Stimulated activated naive CD4-positive, alpha-beta T cell treated with Interleukin-2 at 50 U/mL for 16 hours (primary cell): ENCODE measurements around the gene CORO7.

Source experiments
- DNase-seq: peaks from one replicate; lab custom pipeline; 2025; lab: John Stamatoyannopoulos, UW

Gene CORO7

GRCh38 chr16:4383591-4384444, 32.6 kb downstream of the CORO7 start:
- no peak for DNase-seq

- DNase-seq, result no peak
Measured at GRCh38 chr16:4382795-4383357, 33.5 kb downstream of the CORO7 start.

GRCh38 chr16:4381935-4382794, 34.2 kb downstream of the CORO7 start:
- DNase-seq, result no peak

GRCh38 chr16:4381072-4381934, 35.1 kb downstream of the CORO7 start:
- DNase-seq, result no peak

- no peak for DNase-seq
Measured at GRCh38 chr16:4380119-4381063, 36.0 kb downstream of the CORO7 start.

- DNase-seq, result no peak
Measured at GRCh38 chr16:4378999-4379690, 37.3 kb downstream of the CORO7 start.

GRCh38 chr16:4378161-4378666, 38.2 kb downstream of the CORO7 start:
- DNase-seq, result no peak

GRCh38 chr16:4377573-4378154, 38.7 kb downstream of the CORO7 start:
- DNase-seq, result no peak

- no peak for DNase-seq
Measured at GRCh38 chr16:4376893-4377572, 39.4 kb downstream of the CORO7 start.

GRCh38 chr16:4376126-4376892, 40.1 kb downstream of the CORO7 start:
- DNase-seq, result no peak

- DNase-seq, result no peak
Measured at GRCh38 chr16:4375717-4376116, 40.7 kb downstream of the CORO7 start.

GRCh38 chr16:4373909-4374742, 42.3 kb downstream of the CORO7 start:
- no peak for DNase-seq

- no peak for DNase-seq
Measured at GRCh38 chr16:4373356-4373908, 43.0 kb downstream of the CORO7 start.

GRCh38 chr16:4372578-4373355, 43.6 kb downstream of the CORO7 start:
- no peak for DNase-seq

- DNase-seq, result peak; percentile 17
Measured at GRCh38 chr16:4372001-4372577, 44.3 kb downstream of the CORO7 start.
